Testis (tissue), 3 donors: ENCODE results near the gene GABRD. TPM values are rescaled to one million over a fixed set of nuclear protein-coding genes. Genes with fewer than 3 reads are reported as not detected.

Experiments used
- DNase-seq: peaks from one replicate; pipeline ENCODE4 v3.0.0-alpha.2; 2019
- H3K27ac ChIP-seq, 2 donors: fragments of 200-600 bp; sonication (generic); one replicate each; pipeline ENCODE4 v1.5.1; 2019
- H3K27me3 ChIP-seq: fragments of 200-600 bp; sonication (generic); one replicate; pipeline ENCODE4 v1.5.1; 2019
- H3K36me3 ChIP-seq: fragments of 200-600 bp; sonication (generic); one replicate; pipeline ENCODE4 v1.5.1; 2017; ENCODE audit warnings: low read depth; ENCODE audit errors: missing control alignments
- H3K4me1 ChIP-seq: fragments of 200-600 bp; sonication (generic); one replicate; pipeline ENCODE4 v1.5.1; 2019
- H3K4me3 ChIP-seq, 2 donors: fragments of 200-600 bp; sonication (generic); one replicate each; pipeline ENCODE4 v1.5.1; 2017 to 2019
- H3K9me3 ChIP-seq: fragments of 200-600 bp; sonication (generic); one replicate; pipeline ENCODE4 v1.5.1; 2017
- CTCF ChIP-seq, 3 experiments: fragments of 450-650 bp in 2 of 3; fragments of 200-600 bp in 1 of 3; sonication (generic) in 1 of 3; IDR thresholded peaks; one replicate each; pipeline ENCODE4 v1.5.1; 2016 to 2019; ENCODE audit warnings: antibody characterized with exemption in 3 of 3, mild to moderate bottlenecking in 2 of 3, moderate library complexity in 1 of 3
- POLR2A ChIP-seq: fragments of 450-650 bp; IDR thresholded peaks from one replicate; pipeline ENCODE4 v1.6.1; 2017; ENCODE audit warnings: antibody characterized with exemption, mild to moderate bottlenecking, moderate library complexity
- WGBS, 2 donors: methylation state at CpG; one replicate each; pipeline ENCODE4 v1.1.5; 2018; 5-methylcytosine and 5-hydroxymethylcytosine counted together
- intact Hi-C: fragments of 100-400 bp; cut with DNase I; formaldehyde crosslinking; loops from one replicate; pipeline ENCODE4 v1.15.1; 2023; ENCODE audit warnings: low total_unique reads
- polyA plus RNA-seq: library from polyadenylated mRNA; stranded (reverse); fragments of 350-450 nt; fragmentation: Illumina TruSeq; extraction: RNeasy Lipid Tissue Mini Kit (QIAGEN cat#74804); gene quantifications from one replicate; pipeline ENCODE4 v1.2.3, GENCODE V29; 2014; ENCODE audit warnings: low read depth, low replicate concordance; ENCODE audit not compliant: insufficient read depth
- total RNA-seq, 2 donors: library from RNA; depleted of rRNA; stranded (reverse); fragments of >200 nt; gene quantifications; one replicate each; pipeline ENCODE4 v1.2.3, GENCODE V29; 2016

The GABRD gene
- total and polyA plus RNA-seq, 3 donors from 2014 or later = 7.8 to 18.1 (median 16.9) TPM

- Histone ChIP-seq H3K27me3 (no peaks in the 10 kb centered on the region), H3K36me3 (no peaks in the 10 kb centered on the region), H3K9me3 (no peaks in the 10 kb centered on the region), H3K4me1 (no peaks in the 10 kb centered on the region), H3K4me3 (no peak overlapping the region), H3K27ac (no peak overlapping the region)
- intact Hi-C loops = no loop called here
- DNase-seq = no peak
- WGBS, 2 donors = 80 to 82% methylated on average over 21 of the region's 21 CpGs
- no peak for TF ChIP-seq CTCF (IDR thresholded peaks at IDR 0.05)
- no peak for TF ChIP-seq POLR2A
Observed at GRCh38 chr1:2004856-2005255, 14.3 kb upstream of the GABRD start.

GRCh38 chr1:2009101-2010053 is 9.8 kb upstream of the GABRD start:
- intact Hi-C loops = no loop called here
- TF ChIP-seq CTCF (IDR thresholded peaks at IDR 0.05) (no peak), POLR2A (no peak)
- H3K4me1 ChIP-seq = no peaks in the 10 kb centered on the region
- WGBS, 2 donors = 86 to 88% methylated on average over 24 to 27 of the region's 27 CpGs
- no peaks in the 10 kb centered on the region for H3K36me3 ChIP-seq
- no peak overlapping the region for H3K4me3 ChIP-seq
- no peaks in the 10 kb centered on the region for H3K9me3 ChIP-seq
- H3K27ac ChIP-seq = no peak overlapping the region
- H3K27me3 ChIP-seq = no peaks in the 10 kb centered on the region
- no peak for DNase-seq

GRCh38 chr1:2014181-2014580 is 5.0 kb upstream of the GABRD start:
- Histone ChIP-seq H3K27ac (no peak overlapping the region), H3K4me3 (no peak overlapping the region), H3K9me3 (no peaks in the 10 kb centered on the region), H3K36me3 (no peaks in the 10 kb centered on the region), H3K27me3 (no peaks in the 10 kb centered on the region), H3K4me1 (no peaks in the 10 kb centered on the region)
- 84 to 91% methylated on average over 10 to 15 of the region's 15 CpGs for WGBS, 2 donors
- DNase-seq = no peak
- intact Hi-C loops = no loop called here
- TF ChIP-seq CTCF (IDR thresholded peaks at IDR 0.05) (no peak), POLR2A (no peak)

GRCh38 chr1:2014741-2015735 is 4.1 kb upstream of the GABRD start:
- Histone ChIP-seq H3K9me3 (no peaks in the 10 kb centered on the region), H3K27ac (no peak overlapping the region), H3K4me1 (no peaks in the 10 kb centered on the region), H3K36me3 (no peaks in the 10 kb centered on the region), H3K27me3 (no peaks in the 10 kb centered on the region), H3K4me3 (no peak overlapping the region)
- no peak for TF ChIP-seq CTCF (IDR thresholded peaks at IDR 0.05)
- no peak for TF ChIP-seq POLR2A
- DNase-seq = no peak
- WGBS, 2 donors = 70 to 74% methylated on average over 32 to 34 of the region's 34 CpGs
- intact Hi-C loops = no loop called here
